ENCODE measurements around the gene MACROD2.
A peak's percentile ranks its signal among the peaks of the same experiment; 100 is the strongest.

MACROD2 gene

DNA sequence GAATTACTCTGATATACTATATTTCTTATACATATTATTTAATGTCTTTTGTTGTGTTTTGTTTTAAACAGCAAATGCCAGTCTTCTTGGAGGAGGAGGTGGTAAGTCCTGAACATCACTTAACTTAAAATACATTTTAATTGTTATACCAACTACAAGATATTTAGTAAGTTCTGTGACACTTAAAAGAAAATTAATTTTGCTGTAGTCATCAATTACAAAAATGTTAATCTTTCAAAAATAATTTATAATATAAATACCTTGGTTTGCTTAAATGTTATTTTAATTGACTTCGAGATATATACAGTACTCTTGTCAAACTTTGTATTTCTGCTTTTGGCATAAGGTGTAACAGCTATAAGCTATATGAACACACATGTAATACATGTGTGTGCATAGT lies 498.1 kb downstream of the MACROD2 start:
- no peak for TF ChIP-seq POLR2AphosphoS5 (IDR thresholded peaks at IDR 0.05; ENCODE audit: low read depth, low read length)
- no peak for TF ChIP-seq FOXP2 (optimal IDR thresholded peaks at IDR 0.05; ENCODE audit: borderline replicate concordance, extremely low read depth, extremely low read length, insufficient read depth)
- TF ChIP-seq, protein P1, sequence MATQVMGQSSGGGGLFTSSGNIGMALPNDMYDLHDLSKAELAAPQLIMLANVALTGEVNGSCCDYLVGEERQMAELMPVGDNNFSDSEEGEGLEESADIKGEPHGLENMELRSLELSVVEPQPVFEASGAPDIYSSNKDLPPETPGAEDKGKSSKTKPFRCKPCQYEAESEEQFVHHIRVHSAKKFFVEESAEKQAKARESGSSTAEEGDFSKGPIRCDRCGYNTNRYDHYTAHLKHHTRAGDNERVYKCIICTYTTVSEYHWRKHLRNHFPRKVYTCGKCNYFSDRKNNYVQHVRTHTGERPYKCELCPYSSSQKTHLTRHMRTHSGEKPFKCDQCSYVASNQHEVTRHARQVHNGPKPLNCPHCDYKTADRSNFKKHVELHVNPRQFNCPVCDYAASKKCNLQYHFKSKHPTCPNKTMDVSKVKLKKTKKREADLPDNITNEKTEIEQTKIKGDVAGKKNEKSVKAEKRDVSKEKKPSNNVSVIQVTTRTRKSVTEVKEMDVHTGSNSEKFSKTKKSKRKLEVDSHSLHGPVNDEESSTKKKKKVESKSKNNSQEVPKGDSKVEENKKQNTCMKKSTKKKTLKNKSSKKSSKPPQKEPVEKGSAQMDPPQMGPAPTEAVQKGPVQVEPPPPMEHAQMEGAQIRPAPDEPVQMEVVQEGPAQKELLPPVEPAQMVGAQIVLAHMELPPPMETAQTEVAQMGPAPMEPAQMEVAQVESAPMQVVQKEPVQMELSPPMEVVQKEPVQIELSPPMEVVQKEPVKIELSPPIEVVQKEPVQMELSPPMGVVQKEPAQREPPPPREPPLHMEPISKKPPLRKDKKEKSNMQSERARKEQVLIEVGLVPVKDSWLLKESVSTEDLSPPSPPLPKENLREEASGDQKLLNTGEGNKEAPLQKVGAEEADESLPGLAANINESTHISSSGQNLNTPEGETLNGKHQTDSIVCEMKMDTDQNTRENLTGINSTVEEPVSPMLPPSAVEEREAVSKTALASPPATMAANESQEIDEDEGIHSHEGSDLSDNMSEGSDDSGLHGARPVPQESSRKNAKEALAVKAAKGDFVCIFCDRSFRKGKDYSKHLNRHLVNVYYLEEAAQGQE (IDR thresholded peaks at IDR 0.05; ENCODE audit: insufficient read depth in 1 of 2, low read depth in 2 of 2, low read length in 2 of 2), result no peak
- no peak for TF ChIP-seq TAF1 (IDR thresholded peaks at IDR 0.05; ENCODE audit: borderline replicate concordance, insufficient read depth, low read length)
- no peak for TF ChIP-seq SIN3A (IDR thresholded peaks at IDR 0.05; ENCODE audit: borderline replicate concordance, insufficient read depth, low read length)

DNA sequence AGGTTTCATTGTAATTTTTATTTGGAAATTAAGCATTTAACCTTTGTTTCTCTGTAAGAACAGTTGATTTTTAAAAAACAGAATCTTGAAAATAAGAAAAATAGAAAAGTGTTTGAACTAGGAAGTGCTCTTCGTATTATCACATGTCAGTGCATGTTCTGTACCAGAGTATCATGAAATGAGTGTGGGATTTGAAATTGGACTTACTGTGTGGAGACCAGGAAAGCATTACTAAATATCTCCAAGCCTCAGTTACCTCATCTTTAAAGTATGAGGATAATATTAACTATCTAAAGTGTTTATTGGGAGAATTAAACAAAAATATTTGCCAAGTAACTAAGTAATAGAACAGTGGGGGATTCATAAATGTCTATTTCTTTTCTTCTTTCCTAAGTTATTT lies 499.0 kb downstream of the MACROD2 start:
- no peak for TF ChIP-seq FOXP2 (optimal IDR thresholded peaks at IDR 0.05; ENCODE audit: borderline replicate concordance, extremely low read depth, extremely low read length, insufficient read depth)
- TF ChIP-seq, protein P1 (IDR thresholded peaks at IDR 0.05; ENCODE audit: insufficient read depth in 1 of 2, low read depth in 2 of 2, low read length in 2 of 2), result no peak

DNA sequence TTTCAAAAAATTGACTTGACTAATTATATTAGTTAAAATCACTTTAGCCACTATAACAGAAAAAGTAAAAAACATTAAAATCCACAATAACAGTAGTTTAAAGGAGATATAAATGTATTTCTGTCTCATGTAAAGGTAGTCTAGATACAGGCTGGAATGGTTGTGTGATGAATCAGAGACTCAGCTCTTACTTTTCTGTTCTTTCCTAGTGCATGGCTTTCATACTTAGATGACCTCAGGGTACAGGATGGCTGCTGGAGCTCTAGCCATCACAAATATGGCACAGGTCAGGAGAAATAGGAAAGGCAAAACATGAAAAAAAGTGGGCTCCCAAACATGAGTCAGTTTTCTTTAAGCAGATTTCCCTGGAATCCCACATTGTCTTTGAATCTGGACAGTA lies 499.8 kb downstream of the MACROD2 start:
- TF ChIP-seq, protein P1 (IDR thresholded peaks at IDR 0.05; ENCODE audit: insufficient read depth in 1 of 2, low read depth in 2 of 2, low read length in 2 of 2), result no peak
- TF ChIP-seq POLR2AphosphoS5 (IDR thresholded peaks at IDR 0.05; ENCODE audit: low read depth, low read length), result no peak
- TF ChIP-seq FOXP2 (optimal IDR thresholded peaks at IDR 0.05; ENCODE audit: borderline replicate concordance, extremely low read depth, extremely low read length, insufficient read depth), result no peak
- no peak for TF ChIP-seq SIN3A (IDR thresholded peaks at IDR 0.05; ENCODE audit: borderline replicate concordance, insufficient read depth, low read length)
- TF ChIP-seq TAF1 (IDR thresholded peaks at IDR 0.05; ENCODE audit: borderline replicate concordance, insufficient read depth, low read length), result no peak

DNA sequence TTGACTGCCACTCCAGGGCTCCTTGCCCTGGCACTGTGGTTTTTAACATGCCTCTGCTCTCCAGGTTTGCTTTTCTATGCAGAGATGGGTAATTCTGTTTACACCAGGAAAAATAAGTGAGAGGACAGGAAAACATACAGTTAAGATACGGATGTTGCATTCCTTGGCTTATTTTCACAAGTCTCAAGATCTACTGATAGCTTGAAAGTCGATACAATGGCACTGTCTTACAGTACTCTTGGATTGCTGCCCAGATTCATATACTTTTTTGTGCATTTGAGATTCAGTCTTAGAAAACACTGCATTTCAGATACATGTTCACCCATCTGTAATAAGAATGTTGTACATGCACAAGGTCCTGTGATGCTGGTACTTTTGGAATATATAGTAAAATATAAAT lies 501.7 kb downstream of the MACROD2 start:
- TF ChIP-seq FOXP2 (optimal IDR thresholded peaks at IDR 0.05; ENCODE audit: borderline replicate concordance, extremely low read depth, extremely low read length, insufficient read depth) (no peak), SIN3A (IDR thresholded peaks at IDR 0.05; ENCODE audit: borderline replicate concordance, insufficient read depth, low read length) (0 out of 2 replicates have a peak, but pooled peaks have one; percentile 6)

DNA sequence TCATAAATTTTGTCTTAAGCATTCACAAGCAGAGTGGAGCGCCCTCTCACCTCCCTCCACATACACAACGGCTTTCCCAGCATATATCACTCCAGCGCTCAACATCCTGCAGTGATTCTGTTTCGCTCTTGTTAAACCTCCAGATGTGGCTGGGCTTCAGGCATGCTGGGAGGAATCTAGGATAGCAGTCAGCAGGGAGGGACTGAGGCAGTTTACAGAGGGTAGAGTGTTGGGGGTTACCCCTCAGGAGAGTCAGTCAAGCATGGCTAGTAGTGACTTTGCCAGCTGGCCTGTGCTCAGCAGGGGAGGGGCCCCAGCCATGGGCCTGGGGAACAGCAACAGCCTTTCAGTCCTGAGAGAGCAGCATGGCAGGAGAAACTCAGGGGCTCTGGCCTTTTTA lies 503.5 kb downstream of the MACROD2 start:
- TF ChIP-seq FOXP2 (optimal IDR thresholded peaks at IDR 0.05; ENCODE audit: borderline replicate concordance, extremely low read depth, extremely low read length, insufficient read depth) (no peak), POLR2AphosphoS5 (IDR thresholded peaks at IDR 0.05; ENCODE audit: low read depth, low read length) (no peak), SIN3A (IDR thresholded peaks at IDR 0.05; ENCODE audit: borderline replicate concordance, insufficient read depth, low read length) (no peak), TAF1 (IDR thresholded peaks at IDR 0.05; ENCODE audit: borderline replicate concordance, insufficient read depth, low read length) (no peak)
- TF ChIP-seq, protein P1 (IDR thresholded peaks at IDR 0.05; ENCODE audit: insufficient read depth in 1 of 2, low read depth in 2 of 2, low read length in 2 of 2), result no peak
